Esophagus squamous epithelium (tissue), 5 donors: ENCODE results near the gene LIG3. TPM values are rescaled to one million over a fixed set of nuclear protein-coding genes. Genes with fewer than 3 reads are reported as not detected.

Source experiments
- DNase-seq: peaks from one replicate; lab custom pipeline; 2025; lab: John Stamatoyannopoulos, UW
- H3K27ac ChIP-seq, 4 donors: fragments of 200-600 bp; sonication (generic); one replicate each; pipeline ENCODE4 v1.5.1; 2016 to 2019; ENCODE audit warnings: mild to moderate bottlenecking in 1 of 4
- H3K27me3 ChIP-seq, 4 donors: fragments of 200-600 bp; sonication (generic); 1 replicate in 3 of 4; 2 replicates in 1 of 4; pipeline versions ENCODE4 v1.5.1 to v1.6.0; 2017 to 2021; ENCODE audit warnings: antibody characterized with exemption in 1 of 4
- H3K36me3 ChIP-seq, 3 donors: fragments of 200-600 bp; sonication (generic); one replicate each; pipeline ENCODE4 v1.5.1; 2016 to 2019
- H3K4me1 ChIP-seq, 3 donors: fragments of 200-600 bp; sonication (generic); one replicate each; pipeline ENCODE4 v1.5.1; 2017 to 2019
- H3K4me3 ChIP-seq, 4 donors: fragments of 200-600 bp; sonication (generic); 1 replicate in 3 of 4; 2 replicates in 1 of 4; pipeline ENCODE4 v1.5.1; 2016 to 2019; ENCODE audit warnings: mild to moderate bottlenecking in 2 of 4, moderate library complexity in 1 of 4
- H3K9me3 ChIP-seq, 3 donors: fragments of 200-600 bp; sonication (generic); one replicate each; pipeline ENCODE4 v1.5.1; 2016 to 2019
- CTCF ChIP-seq, 6 experiments: fragments of 450-650 bp in 4 of 6; fragments of 200-600 bp in 2 of 6; sonication (generic) in 2 of 6; IDR thresholded peaks; one replicate each; pipeline ENCODE4 v1.5.1; 2016 to 2019; ENCODE audit warnings: antibody characterized with exemption in 6 of 6, mild to moderate bottlenecking in 4 of 6, moderate library complexity in 4 of 6
- POLR2A ChIP-seq, 4 donors: fragments of 450-650 bp; IDR thresholded peaks; one replicate each; pipeline ENCODE4 v1.6.1; 2017; ENCODE audit warnings: antibody characterized with exemption in 4 of 4, mild to moderate bottlenecking in 4 of 4, moderate library complexity in 3 of 4
- WGBS, 2 donors: methylation state at CpG; one replicate each; pipeline ENCODE4 v1.1.5; 2018; 5-methylcytosine and 5-hydroxymethylcytosine counted together
- intact Hi-C: fragments of 100-400 bp; cut with DNase I; formaldehyde crosslinking; loops from one replicate; pipeline ENCODE4 v1.15.0; 2022
- total RNA-seq, 4 donors: library from RNA; depleted of rRNA; stranded (reverse); fragments of >200 nt; gene quantifications; one replicate each; pipeline ENCODE4 v1.1.0, GENCODE V29; 2016
- donor health status: DM: yes; HTN: yes; CAD: no.

Gene LIG3
- total RNA-seq, 4 donors from 2014 or later, result 18.9 to 32.6 (median 26.6) TPM

- TF ChIP-seq POLR2A (IDR thresholded peaks at IDR 0.05) (no peak), CTCF (IDR thresholded peaks at IDR 0.05) (no peak)
- Histone ChIP-seq H3K27me3 (no peaks in the 10 kb centered on the region), H3K27ac (peak overlapping the region in 2 of 4 donors; percentile 54 to 55), H3K36me3 (peaks cover 0 to 95% (median 12%) of the 10 kb centered on the region in 3 donors), H3K4me1 (peaks cover 0 to 36% (median 0%) of the 10 kb centered on the region in 3 donors), H3K4me3 (no peak overlapping the region), H3K9me3 (no peaks in the 10 kb centered on the region)
- 85 to 87% methylated on average over 3 to 4 of the region's 4 CpGs for WGBS, 2 donors
- DNase-seq, result no peak
- intact Hi-C loops, result no loop called here
These were observed 23.5 kb downstream of the LIG3 start for GRCh38 chr17:35003778-35004177.

- no peaks in the 10 kb centered on the region for H3K9me3 ChIP-seq
- no peaks in the 10 kb centered on the region for H3K27me3 ChIP-seq
- no peak for DNase-seq
- H3K27ac ChIP-seq, result no peak overlapping the region
- intact Hi-C loops, result no loop called here
- 83 to 100% methylated on average over 2 to 3 of the region's 4 CpGs for WGBS, 2 donors
- TF ChIP-seq CTCF (IDR thresholded peaks at IDR 0.05) (no peak), POLR2A (IDR thresholded peaks at IDR 0.05) (no peak)
- H3K36me3 ChIP-seq, result peaks cover 5 to 96% (median 7%) of the 10 kb centered on the region in 3 donors
- H3K4me3 ChIP-seq, result no peak overlapping the region
- H3K4me1 ChIP-seq, result peaks cover 0 to 24% (median 0%) of the 10 kb centered on the region in 3 donors
These were observed 26.0 kb downstream of the LIG3 start for GRCh38 chr17:35006345-35006744.

- H3K4me3 ChIP-seq, result no peak overlapping the region
- no peaks in the 10 kb centered on the region for H3K9me3 ChIP-seq
- no peaks in the 10 kb centered on the region for H3K27me3 ChIP-seq
- peaks cover 5 to 96% (median 7%) of the 10 kb centered on the region in 3 donors for H3K36me3 ChIP-seq
- no peak for DNase-seq
- no peak for TF ChIP-seq CTCF (IDR thresholded peaks at IDR 0.05)
- no peak for TF ChIP-seq POLR2A (IDR thresholded peaks at IDR 0.05)
- intact Hi-C loops, result no loop called here
- H3K4me1 ChIP-seq, result peaks cover 0 to 23% (median 0%) of the 10 kb centered on the region in 3 donors
- 29 to 60% methylated on average over 1 of the region's 1 CpG for WGBS, 2 donors
- no peak overlapping the region for H3K27ac ChIP-seq
These were observed 26.6 kb downstream of the LIG3 start for GRCh38 chr17:35006961-35007360.

- H3K36me3 ChIP-seq, result peaks cover 3 to 96% (median 7%) of the 10 kb centered on the region in 3 donors
- peaks cover 0 to 6% (median 0%) of the 10 kb centered on the region in 3 donors for H3K4me1 ChIP-seq
- intact Hi-C loops, result no loop called here
- H3K9me3 ChIP-seq, result no peaks in the 10 kb centered on the region
- 59 to 66% methylated on average over 2 to 3 of the region's 3 CpGs for WGBS, 2 donors
- H3K4me3 ChIP-seq, result no peak overlapping the region
- no peaks in the 10 kb centered on the region for H3K27me3 ChIP-seq
- no peak for TF ChIP-seq POLR2A (IDR thresholded peaks at IDR 0.05)
- TF ChIP-seq CTCF (IDR thresholded peaks at IDR 0.05), result no peak
- DNase-seq, result no peak
- H3K27ac ChIP-seq, result no peak overlapping the region
These were observed 29.8 kb downstream of the LIG3 start for GRCh38 chr17:35010093-35010492.

- DNase-seq, result no peak
- H3K36me3 ChIP-seq, result peaks cover 10 to 100% (median 12%) of the 10 kb centered on the region in 3 donors
- no peaks in the 10 kb centered on the region for H3K27me3 ChIP-seq
- H3K27ac ChIP-seq, result no peak overlapping the region
- intact Hi-C loops, result no loop called here
- TF ChIP-seq POLR2A (IDR thresholded peaks at IDR 0.05) (no peak), CTCF (IDR thresholded peaks at IDR 0.05) (no peak)
- WGBS, 2 donors, result 70 to 97% methylated on average over 4 to 5 of the region's 5 CpGs
- peaks cover 0 to 6% (median 0%) of the 10 kb centered on the region in 3 donors for H3K4me1 ChIP-seq
- H3K9me3 ChIP-seq, result no peaks in the 10 kb centered on the region
- H3K4me3 ChIP-seq, result no peak overlapping the region
These were observed 31.4 kb downstream of the LIG3 start for GRCh38 chr17:35011671-35012216.
